Endometrial microvascular endothelial cells (primary cell): Measurements from ENCODE around the gene DUSP8. TPM values are rescaled to one million over a fixed set of nuclear protein-coding genes. Genes with fewer than 3 reads are reported as not detected.
"Not testable (repeated sequence)": the region's sequence is repeated elsewhere in the genome, so short reads cannot be mapped to it uniquely, and the experiment has no call there.

Experiments used
- in situ Hi-C: cut with HindIII; loops from 2 replicates; pipeline ENCODE4 v1.10.0; 2017; ENCODE audit warnings: low sequenced_read_pairs, low pct_unique_long_range_greater_than_20kb; ENCODE audit errors: inconsistent ontology term
- total RNA-seq: library from RNA; depleted of rRNA; stranded (reverse); fragments of >200 nt; gene quantifications from one replicate; pipeline ENCODE4 v1.2.3, GENCODE V29; 2015; ENCODE audit errors: inconsistent ontology term

Gene DUSP8
- total RNA-seq, 1 donor from 2014 or later = 11.0 TPM

- in situ Hi-C loops = no loop called here
These were observed 50.5 kb downstream of the DUSP8 start for GRCh38 chr11:1521382-1522080.

GRCh38 chr11:1520663-1521267 lies 51.3 kb downstream of the DUSP8 start:
- in situ Hi-C loops = no loop called here

DNA sequence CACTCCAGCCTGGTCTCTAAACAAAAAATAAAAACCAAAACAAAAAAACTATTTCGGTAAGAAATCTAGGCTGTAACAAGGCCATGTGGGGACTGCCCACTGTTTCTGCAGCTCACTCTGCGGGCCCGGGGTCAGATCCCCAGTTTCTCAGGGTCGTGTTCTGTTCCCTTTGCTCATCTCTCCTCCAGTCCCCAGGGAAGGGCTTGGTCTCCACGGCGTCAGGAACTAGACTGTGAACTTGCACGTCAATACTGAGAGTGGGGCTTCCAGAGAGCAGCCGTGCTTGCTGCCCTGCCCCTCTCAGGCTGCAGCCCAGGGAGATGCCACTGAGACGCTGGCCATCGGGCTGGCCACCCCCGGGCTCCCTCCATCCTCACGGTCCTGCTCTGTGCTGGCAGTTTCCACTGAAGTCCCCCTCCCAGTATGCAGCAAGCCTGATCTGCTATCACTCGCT lies 51.8 kb downstream of the DUSP8 start:
- in situ Hi-C loops = no loop called here

- in situ Hi-C loops = no loop called here
These were observed 52.8 kb downstream of the DUSP8 start for GRCh38 chr11:1519028-1520010.

DNA sequence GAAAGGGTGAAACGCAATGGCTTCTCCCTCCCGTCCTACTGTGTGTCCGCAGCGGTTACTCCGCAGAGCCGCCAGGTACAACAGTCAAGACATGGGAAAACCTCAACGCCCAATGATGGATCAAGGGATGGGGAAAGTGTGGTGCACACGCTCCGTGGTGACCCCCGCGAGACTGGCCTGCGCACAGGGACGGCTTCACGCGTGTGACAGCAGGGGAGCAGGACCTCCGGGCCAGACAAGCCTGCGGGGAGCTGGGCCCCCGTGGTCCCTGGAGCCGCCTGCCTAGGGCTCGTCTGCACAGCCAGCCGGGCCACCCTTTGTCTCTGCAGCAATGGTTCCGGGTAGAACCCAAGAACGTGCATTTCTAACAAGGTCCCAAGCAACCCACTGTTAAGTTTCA lies 53.8 kb downstream of the DUSP8 start:
- in situ Hi-C loops = no loop called here

DNA sequence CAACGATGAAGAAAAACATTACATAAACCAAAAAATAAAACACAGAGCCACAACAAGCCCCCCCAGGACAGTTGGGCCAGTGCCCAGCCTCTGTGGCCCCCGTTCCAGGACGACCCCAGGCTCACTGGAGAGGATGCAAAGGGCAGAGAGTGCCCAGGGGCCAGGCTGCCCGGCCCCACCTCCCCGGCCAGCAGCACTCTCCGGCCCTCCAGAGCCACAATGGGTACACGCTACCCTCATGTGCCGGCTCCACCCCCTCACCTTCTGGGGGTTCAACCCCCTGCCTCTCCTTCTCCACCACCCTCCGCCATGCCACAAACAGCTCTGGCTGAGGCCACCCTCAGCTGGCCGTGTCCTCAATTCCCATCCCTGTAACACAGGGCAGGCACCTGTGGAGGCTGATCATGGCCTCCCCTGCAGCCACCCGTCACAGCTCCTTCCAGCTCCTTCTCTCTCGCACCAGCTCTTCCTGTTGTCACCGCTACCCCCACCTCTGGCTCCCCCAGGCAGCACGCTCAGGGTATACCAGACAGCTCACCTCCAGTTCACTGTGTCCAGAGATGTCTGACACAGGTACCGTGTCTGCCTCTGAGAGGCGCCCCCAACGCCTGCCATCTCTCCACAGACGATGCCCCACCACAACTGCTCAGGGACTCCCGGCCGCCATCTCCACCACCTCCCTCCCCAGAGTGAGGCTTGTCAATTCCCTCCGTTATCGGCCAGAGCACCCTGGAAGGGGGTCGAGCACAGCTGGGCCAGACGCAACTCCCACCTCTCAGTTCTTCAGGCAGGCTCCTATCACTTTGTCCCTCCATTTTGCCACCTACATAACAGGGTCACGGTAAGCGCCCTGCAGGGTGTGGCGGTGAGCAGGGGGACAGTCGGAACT lies 54.7 kb downstream of the DUSP8 start:
- in situ Hi-C loops = no loop called here

- in situ Hi-C loops = no loop called here
These were observed 55.6 kb downstream of the DUSP8 start for GRCh38 chr11:1516273-1517067.

- in situ Hi-C loops = no loop called here
These were observed 56.7 kb downstream of the DUSP8 start for GRCh38 chr11:1515082-1516060.

DNA sequence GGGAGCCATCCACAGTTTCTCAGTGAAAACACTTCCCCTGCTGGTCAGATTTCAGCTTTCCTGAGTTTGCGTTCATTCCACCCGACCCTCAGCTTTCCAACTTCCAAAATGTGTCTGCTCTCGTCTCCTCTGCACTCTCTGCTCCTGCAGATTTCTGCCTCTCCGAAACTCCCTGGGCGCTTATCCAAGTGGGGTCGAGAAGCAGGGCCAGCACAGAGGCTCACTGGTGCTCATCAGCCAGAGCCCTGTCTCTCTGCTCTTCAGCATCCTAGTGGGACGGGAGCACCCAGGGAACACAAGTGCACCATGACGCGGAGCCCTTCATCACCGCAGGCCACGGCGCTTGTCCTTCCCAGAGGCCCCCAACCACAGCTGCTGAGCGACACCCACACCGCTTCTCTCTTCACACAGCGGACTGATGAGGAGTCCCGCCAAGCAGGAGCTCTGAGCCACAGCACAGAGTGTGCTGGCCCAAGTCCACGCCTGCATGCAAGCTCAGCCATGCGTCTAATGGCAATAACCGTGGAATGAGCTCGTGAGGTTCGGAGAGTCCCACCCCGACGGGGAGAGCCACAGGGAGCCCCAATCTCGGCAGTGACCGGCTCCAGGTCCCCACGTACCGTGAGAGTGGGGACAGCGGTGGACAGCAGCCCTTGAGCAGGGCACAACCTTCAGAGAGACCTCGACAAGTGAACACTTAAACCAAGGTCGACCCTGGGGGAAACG lies 57.6 kb downstream of the DUSP8 start:
- in situ Hi-C loops = no loop called here

GRCh38 chr11:1513326-1514296 lies 58.5 kb downstream of the DUSP8 start:
- in situ Hi-C loops = no loop called here

GRCh38 chr11:1512531-1513258 lies 59.4 kb downstream of the DUSP8 start:
- in situ Hi-C loops = not testable (repeated sequence)

GRCh38 chr11:1511937-1512496 lies 60.1 kb downstream of the DUSP8 start:
- in situ Hi-C loops = no loop called here

GRCh38 chr11:1510928-1511327 lies 61.1 kb downstream of the DUSP8 start:
- in situ Hi-C loops = no loop called here

- in situ Hi-C loops = not testable (repeated sequence)
These were observed 61.7 kb downstream of the DUSP8 start for GRCh38 chr11:1510351-1510750.
